Measurements from ENCODE around the gene OXTR.

Gene OXTR

GRCh38 chr3:8737823-8738222, 31.6 kb downstream of the OXTR start:
- Histone ChIP-seq H3F3A (ENCODE audit: insufficient read depth, low read length) (no peaks in the 10 kb centered on the region), H3K27ac (ENCODE audit: low read length) (no peak overlapping the region), H3K27me3 (replicated peaks; ENCODE audit: insufficient read depth, low read length) (no peaks in the 10 kb centered on the region), H2AFZ (ENCODE audit: low read length) (no peak overlapping the region), H3K9me2 (replicated peaks; ENCODE audit: insufficient read depth, low read length) (no peaks in the 10 kb centered on the region), H3K4me1 (ENCODE audit: low read length) (peaks cover 10% of the 10 kb centered on the region), H4K20me1 (ENCODE audit: insufficient read depth, low read length) (no peaks in the 10 kb centered on the region), H3K4me2 (ENCODE audit: low read depth, low read length) (no peak overlapping the region), H3K4me3 (ENCODE audit: low read length) (no peak overlapping the region), H3K9ac (ENCODE audit: low read length) (no peak overlapping the region), H3K79me2 (ENCODE audit: low read length) (no peaks in the 10 kb centered on the region), H3K9me3 (replicated peaks; ENCODE audit: insufficient read depth, low read length) (no peaks in the 10 kb centered on the region), H3K36me3 (replicated peaks; ENCODE audit: insufficient read depth, low read length) (no peaks in the 10 kb centered on the region)
- TF ChIP-seq, protein P1, sequence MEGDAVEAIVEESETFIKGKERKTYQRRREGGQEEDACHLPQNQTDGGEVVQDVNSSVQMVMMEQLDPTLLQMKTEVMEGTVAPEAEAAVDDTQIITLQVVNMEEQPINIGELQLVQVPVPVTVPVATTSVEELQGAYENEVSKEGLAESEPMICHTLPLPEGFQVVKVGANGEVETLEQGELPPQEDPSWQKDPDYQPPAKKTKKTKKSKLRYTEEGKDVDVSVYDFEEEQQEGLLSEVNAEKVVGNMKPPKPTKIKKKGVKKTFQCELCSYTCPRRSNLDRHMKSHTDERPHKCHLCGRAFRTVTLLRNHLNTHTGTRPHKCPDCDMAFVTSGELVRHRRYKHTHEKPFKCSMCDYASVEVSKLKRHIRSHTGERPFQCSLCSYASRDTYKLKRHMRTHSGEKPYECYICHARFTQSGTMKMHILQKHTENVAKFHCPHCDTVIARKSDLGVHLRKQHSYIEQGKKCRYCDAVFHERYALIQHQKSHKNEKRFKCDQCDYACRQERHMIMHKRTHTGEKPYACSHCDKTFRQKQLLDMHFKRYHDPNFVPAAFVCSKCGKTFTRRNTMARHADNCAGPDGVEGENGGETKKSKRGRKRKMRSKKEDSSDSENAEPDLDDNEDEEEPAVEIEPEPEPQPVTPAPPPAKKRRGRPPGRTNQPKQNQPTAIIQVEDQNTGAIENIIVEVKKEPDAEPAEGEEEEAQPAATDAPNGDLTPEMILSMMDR (IDR thresholded peaks at IDR 0.05; ENCODE audit: low read length), result no peak
- TF ChIP-seq EZH2phosphoT487 (IDR thresholded peaks at IDR 0.05; ENCODE audit: low read length), result no peak
- no peak for TF ChIP-seq EZH2 (optimal IDR thresholded peaks at IDR 0.05; ENCODE audit: low read depth, low read length)
- DNase-seq, result no peak

DNA sequence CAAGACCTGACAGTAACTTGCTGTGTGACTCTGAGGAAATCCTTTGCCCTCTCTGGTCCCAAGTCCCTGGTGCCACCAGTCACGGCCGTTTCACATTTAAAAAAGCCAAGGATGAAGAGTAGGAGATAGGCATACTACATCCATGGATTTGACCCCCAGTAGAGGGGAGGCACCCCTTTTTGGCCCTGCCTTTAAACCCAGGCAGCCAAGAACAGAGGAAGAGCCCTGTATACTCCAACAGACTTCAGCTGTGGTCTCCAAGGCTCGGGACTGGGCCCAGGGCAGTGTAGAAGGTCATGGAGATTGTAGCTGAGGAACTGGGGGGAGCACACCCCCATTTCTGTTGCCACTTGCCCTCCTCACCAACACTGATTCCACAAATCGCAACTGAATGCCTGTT, 32.1 kb downstream of the OXTR start:
- no peak overlapping the region for H3K4me3 ChIP-seq (ENCODE audit: low read length)
- H3F3A ChIP-seq (ENCODE audit: insufficient read depth, low read length), result no peaks in the 10 kb centered on the region
- no peak for DNase-seq
- H2AFZ ChIP-seq (ENCODE audit: low read length), result no peak overlapping the region
- H3K36me3 ChIP-seq (replicated peaks; ENCODE audit: insufficient read depth, low read length), result no peaks in the 10 kb centered on the region
- no peaks in the 10 kb centered on the region for H3K9me3 ChIP-seq (replicated peaks; ENCODE audit: insufficient read depth, low read length)
- no peaks in the 10 kb centered on the region for H3K79me2 ChIP-seq (ENCODE audit: low read length)
- H3K9me2 ChIP-seq (replicated peaks; ENCODE audit: insufficient read depth, low read length), result no peaks in the 10 kb centered on the region
- no peaks in the 10 kb centered on the region for H3K27me3 ChIP-seq (replicated peaks; ENCODE audit: insufficient read depth, low read length)
- H3K4me2 ChIP-seq (ENCODE audit: low read depth, low read length), result no peak overlapping the region
- TF ChIP-seq EZH2phosphoT487 (IDR thresholded peaks at IDR 0.05; ENCODE audit: low read length), result no peak
- H3K9ac ChIP-seq (ENCODE audit: low read length), result no peak overlapping the region
- no peaks in the 10 kb centered on the region for H4K20me1 ChIP-seq (ENCODE audit: insufficient read depth, low read length)
- H3K27ac ChIP-seq (ENCODE audit: low read length), result no peak overlapping the region
- peaks cover 10% of the 10 kb centered on the region for H3K4me1 ChIP-seq (ENCODE audit: low read length)

GRCh38 chr3:8736436-8736835, 33.0 kb downstream of the OXTR start:
- Histone ChIP-seq H3K4me1 (ENCODE audit: low read length) (peaks cover 10% of the 10 kb centered on the region), H4K20me1 (ENCODE audit: insufficient read depth, low read length) (no peaks in the 10 kb centered on the region), H3K36me3 (replicated peaks; ENCODE audit: insufficient read depth, low read length) (no peaks in the 10 kb centered on the region)

GRCh38 chr3:8734908-8735307, 34.5 kb downstream of the OXTR start:
- Histone ChIP-seq H3K9ac (ENCODE audit: low read length) (no peak overlapping the region), H3K9me2 (replicated peaks; ENCODE audit: insufficient read depth, low read length) (no peaks in the 10 kb centered on the region), H3K27ac (ENCODE audit: low read length) (no peak overlapping the region), H3K4me1 (ENCODE audit: low read length) (peaks cover 4% of the 10 kb centered on the region), H4K20me1 (ENCODE audit: insufficient read depth, low read length) (no peaks in the 10 kb centered on the region), H3K36me3 (replicated peaks; ENCODE audit: insufficient read depth, low read length) (no peaks in the 10 kb centered on the region), H3K27me3 (replicated peaks; ENCODE audit: insufficient read depth, low read length) (no peaks in the 10 kb centered on the region), H3K4me3 (ENCODE audit: low read length) (no peak overlapping the region), H2AFZ (ENCODE audit: low read length) (no peak overlapping the region), H3K4me2 (ENCODE audit: low read depth, low read length) (no peak overlapping the region), H3F3A (ENCODE audit: insufficient read depth, low read length) (no peaks in the 10 kb centered on the region), H3K9me3 (replicated peaks; ENCODE audit: insufficient read depth, low read length) (no peaks in the 10 kb centered on the region), H3K79me2 (ENCODE audit: low read length) (no peaks in the 10 kb centered on the region)
- TF ChIP-seq EZH2phosphoT487 (IDR thresholded peaks at IDR 0.05; ENCODE audit: low read length) (no peak), EZH2 (optimal IDR thresholded peaks at IDR 0.05; ENCODE audit: low read depth, low read length) (no peak)
- TF ChIP-seq, protein P1 (IDR thresholded peaks at IDR 0.05; ENCODE audit: low read length), result no peak
- DNase-seq, result no peak

More at GRCh38 chr3:8736436-8736835, 33.0 kb downstream of the OXTR start:
- Histone ChIP-seq H3K4me3 (ENCODE audit: low read length) (no peak overlapping the region), H3K27me3 (replicated peaks; ENCODE audit: insufficient read depth, low read length) (no peaks in the 10 kb centered on the region), H3K27ac (ENCODE audit: low read length) (no peak overlapping the region), H3K79me2 (ENCODE audit: low read length) (no peaks in the 10 kb centered on the region), H3K4me2 (ENCODE audit: low read depth, low read length) (no peak overlapping the region), H3K9me2 (replicated peaks; ENCODE audit: insufficient read depth, low read length) (no peaks in the 10 kb centered on the region), H3K9me3 (replicated peaks; ENCODE audit: insufficient read depth, low read length) (no peaks in the 10 kb centered on the region), H2AFZ (ENCODE audit: low read length) (no peak overlapping the region), H3K9ac (ENCODE audit: low read length) (no peak overlapping the region), H3F3A (ENCODE audit: insufficient read depth, low read length) (no peaks in the 10 kb centered on the region)
- no peak for DNase-seq
- TF ChIP-seq, protein P1 (IDR thresholded peaks at IDR 0.05; ENCODE audit: low read length), result no peak
- TF ChIP-seq EZH2 (optimal IDR thresholded peaks at IDR 0.05; ENCODE audit: low read depth, low read length) (no peak), EZH2phosphoT487 (IDR thresholded peaks at IDR 0.05; ENCODE audit: low read length) (no peak)
